Measurements from ENCODE around the gene MMS19. TPM values are rescaled to one million over a fixed set of nuclear protein-coding genes. Genes with fewer than 3 reads are reported as not detected.

Gene MMS19
- total and polyA plus RNA-seq, 10 of the 15 experiments (the other 5 are each of a cell fraction or from before 2014, with no cell fraction given), result 40.2 to 112 (median 69.0) TPM

Small RNA genes within 50 kb of the gene (small RNA-seq; reads per million reads assigned to genes)
- not detected for gene RF00019

Other genes with a start within 250 kb of the MMS19 start
Only the 7 nearest of the 16 such genes appear.
- gene PGAM1, start 72.2 kb downstream of the MMS19 start, total RNA-seq (2014; rRNA removed), result 900 and 915 TPM in 2 replicates
- 522 and 529 TPM in 2 replicates for gene PGAM1, start 72.2 kb downstream of the MMS19 start, total RNA-seq (2014; rRNA removed; fragmentation: Illumina TruSeq; extraction: Trizol)
- 716 and 743 TPM in 2 replicates for gene PGAM1, start 72.2 kb downstream of the MMS19 start, total RNA-seq (2021)
- gene PGAM1, start 72.2 kb downstream of the MMS19 start, polyA plus RNA-seq (2011; rRNA removed), result 1,223 and 1,362 TPM in 2 replicates
- gene PGAM1, start 72.2 kb downstream of the MMS19 start, polyA plus RNA-seq (2014; fragmentation: Illumina TruSeq; extraction: Trizol), result 458 and 657 TPM in 2 replicates
- gene PGAM1, start 72.2 kb downstream of the MMS19 start, polyA plus RNA-seq (2014; fragmentation: Nextera tagmentation; extraction: Ambion mirVana), result 100 to 1,000 TPM; 115 to 271 TPM
- 761 and 772 TPM in 2 replicates for gene PGAM1, start 72.2 kb downstream of the MMS19 start, polyA plus RNA-seq (2014; rRNA removed)
- 1,000 to 10,000 TPM; 1,161 to 1,235 TPM for gene PGAM1, start 72.2 kb downstream of the MMS19 start, polyA plus RNA-seq (2016; fragmentation: Nextera tagmentation; extraction: Ambion mirVana)
- gene EXOSC1, start 52.4 kb downstream of the MMS19 start, total RNA-seq (2014; rRNA removed), result 63.1 and 65.8 TPM in 2 replicates
- 63.8 and 65.7 TPM in 2 replicates for gene EXOSC1, start 52.4 kb downstream of the MMS19 start, total RNA-seq (2014; rRNA removed; fragmentation: Illumina TruSeq; extraction: Trizol)
- 43.4 and 50.3 TPM in 2 replicates for gene EXOSC1, start 52.4 kb downstream of the MMS19 start, total RNA-seq (2021)
- gene EXOSC1, start 52.4 kb downstream of the MMS19 start, polyA plus RNA-seq (2011; rRNA removed), result 50.8 and 53.7 TPM in 2 replicates
- 80.5 and 83.4 TPM in 2 replicates for gene EXOSC1, start 52.4 kb downstream of the MMS19 start, polyA plus RNA-seq (2014; fragmentation: Illumina TruSeq; extraction: Trizol)
- gene EXOSC1, start 52.4 kb downstream of the MMS19 start, polyA plus RNA-seq (2014; fragmentation: Nextera tagmentation; extraction: Ambion mirVana), result 100 to 1,000 TPM in 1 of 2 experiments, 10 to 100 TPM in 1; 88.8 to 121 TPM
- gene EXOSC1, start 52.4 kb downstream of the MMS19 start, polyA plus RNA-seq (2014; rRNA removed), result 65.7 and 66.7 TPM in 2 replicates
- gene EXOSC1, start 52.4 kb downstream of the MMS19 start, polyA plus RNA-seq (2016; fragmentation: Nextera tagmentation; extraction: Ambion mirVana), result 100 to 1,000 TPM; 116 to 119 TPM
- gene ZDHHC16, start 52.2 kb downstream of the MMS19 start, total RNA-seq (2014; rRNA removed), result 30.0 and 30.6 TPM in 2 replicates
- gene ZDHHC16, start 52.2 kb downstream of the MMS19 start, total RNA-seq (2014; rRNA removed; fragmentation: Illumina TruSeq; extraction: Trizol), result 27.3 and 29.6 TPM in 2 replicates
- 27.7 and 30.5 TPM in 2 replicates for gene ZDHHC16, start 52.2 kb downstream of the MMS19 start, total RNA-seq (2021)
- gene ZDHHC16, start 52.2 kb downstream of the MMS19 start, polyA plus RNA-seq (2011; rRNA removed), result 17.6 and 25.7 TPM in 2 replicates
- gene ZDHHC16, start 52.2 kb downstream of the MMS19 start, polyA plus RNA-seq (2014; fragmentation: Illumina TruSeq; extraction: Trizol), result 40.7 and 43.2 TPM in 2 replicates
- 10 to 100 TPM; 16.8 to 20.0 TPM for gene ZDHHC16, start 52.2 kb downstream of the MMS19 start, polyA plus RNA-seq (2014; fragmentation: Nextera tagmentation; extraction: Ambion mirVana)
- gene ZDHHC16, start 52.2 kb downstream of the MMS19 start, polyA plus RNA-seq (2014; rRNA removed), result 26.5 and 27.8 TPM in 2 replicates
- gene ZDHHC16, start 52.2 kb downstream of the MMS19 start, polyA plus RNA-seq (2016; fragmentation: Nextera tagmentation; extraction: Ambion mirVana), result 10 to 100 TPM; 56.6 to 63.1 TPM
- gene UBTD1, start 502 bp upstream of the MMS19 start, total RNA-seq (2014; rRNA removed), result 0.76 and 1.2 TPM in 2 replicates
- gene UBTD1, start 502 bp upstream of the MMS19 start, total RNA-seq (2014; rRNA removed; fragmentation: Illumina TruSeq; extraction: Trizol), result 0.18 and 0.22 TPM in 2 replicates
- 1.2 and 1.3 TPM in 2 replicates for gene UBTD1, start 502 bp upstream of the MMS19 start, total RNA-seq (2021)
- gene UBTD1, start 502 bp upstream of the MMS19 start, polyA plus RNA-seq (2011; rRNA removed), result 0.24 and 1.2 TPM in 2 replicates
- 0.16 TPM in 1 of 2 replicates, not detected in the other for gene UBTD1, start 502 bp upstream of the MMS19 start, polyA plus RNA-seq (2014; fragmentation: Illumina TruSeq; extraction: Trizol)
- under 1 TPM in 1 of 2 experiments, not detected in 1; 0.04 TPM for gene UBTD1, start 502 bp upstream of the MMS19 start, polyA plus RNA-seq (2014; fragmentation: Nextera tagmentation; extraction: Ambion mirVana)
- 0.66 and 1.5 TPM in 2 replicates for gene UBTD1, start 502 bp upstream of the MMS19 start, polyA plus RNA-seq (2014; rRNA removed)
- gene UBTD1, start 502 bp upstream of the MMS19 start, polyA plus RNA-seq (2016; fragmentation: Nextera tagmentation; extraction: Ambion mirVana), result 1 to 10 TPM in 1 of 2 experiments, under 1 TPM in 1; 0.83 to 1.3 TPM
- gene ANKRD2, start 74.4 kb upstream of the MMS19 start, total RNA-seq (2014; rRNA removed), result 0.11 and 0.23 TPM in 2 replicates
- gene ANKRD2, start 74.4 kb upstream of the MMS19 start, total RNA-seq (2014; rRNA removed; fragmentation: Illumina TruSeq; extraction: Trizol), result not detected in 2 replicates
- gene ANKRD2, start 74.4 kb upstream of the MMS19 start, total RNA-seq (2021), result not detected in 2 replicates
- 0.14 and 0.18 TPM in 2 replicates for gene ANKRD2, start 74.4 kb upstream of the MMS19 start, polyA plus RNA-seq (2011; rRNA removed)
- gene ANKRD2, start 74.4 kb upstream of the MMS19 start, polyA plus RNA-seq (2014; fragmentation: Illumina TruSeq; extraction: Trizol), result not detected in 2 replicates
- gene ANKRD2, start 74.4 kb upstream of the MMS19 start, polyA plus RNA-seq (2014; fragmentation: Nextera tagmentation; extraction: Ambion mirVana), result not detected
- 0.08 TPM in 1 of 2 replicates, not detected in the other for gene ANKRD2, start 74.4 kb upstream of the MMS19 start, polyA plus RNA-seq (2014; rRNA removed)
- gene ANKRD2, start 74.4 kb upstream of the MMS19 start, polyA plus RNA-seq (2016; fragmentation: Nextera tagmentation; extraction: Ambion mirVana), result not detected
- not detected in 2 replicates for gene HOGA1, start 86.0 kb upstream of the MMS19 start, total RNA-seq (2014; rRNA removed)
- 0.09 TPM in 1 of 2 replicates, not detected in the other for gene HOGA1, start 86.0 kb upstream of the MMS19 start, total RNA-seq (2014; rRNA removed; fragmentation: Illumina TruSeq; extraction: Trizol)
- not detected in 2 replicates for gene HOGA1, start 86.0 kb upstream of the MMS19 start, total RNA-seq (2021)
- 0.12 and 0.19 TPM in 2 replicates for gene HOGA1, start 86.0 kb upstream of the MMS19 start, polyA plus RNA-seq (2011; rRNA removed)
- 0.01 TPM in 1 of 2 replicates, not detected in the other for gene HOGA1, start 86.0 kb upstream of the MMS19 start, polyA plus RNA-seq (2014; fragmentation: Illumina TruSeq; extraction: Trizol)
- under 1 TPM in 1 of 2 experiments, not detected in 1; 0.06 TPM for gene HOGA1, start 86.0 kb upstream of the MMS19 start, polyA plus RNA-seq (2014; fragmentation: Nextera tagmentation; extraction: Ambion mirVana)
- gene HOGA1, start 86.0 kb upstream of the MMS19 start, polyA plus RNA-seq (2014; rRNA removed), result 0.05 TPM in 1 of 2 replicates, not detected in the other
- gene HOGA1, start 86.0 kb upstream of the MMS19 start, polyA plus RNA-seq (2016; fragmentation: Nextera tagmentation; extraction: Ambion mirVana), result not detected
- not detected in 2 replicates for gene C10orf62, start 91.3 kb upstream of the MMS19 start, total RNA-seq (2014; rRNA removed)
- gene C10orf62, start 91.3 kb upstream of the MMS19 start, total RNA-seq (2014; rRNA removed; fragmentation: Illumina TruSeq; extraction: Trizol), result 0.14 TPM in 1 of 2 replicates, not detected in the other
- not detected in 2 replicates for gene C10orf62, start 91.3 kb upstream of the MMS19 start, total RNA-seq (2021)
- gene C10orf62, start 91.3 kb upstream of the MMS19 start, polyA plus RNA-seq (2011; rRNA removed), result not detected in 2 replicates
- gene C10orf62, start 91.3 kb upstream of the MMS19 start, polyA plus RNA-seq (2014; fragmentation: Illumina TruSeq; extraction: Trizol), result not detected in 2 replicates
- gene C10orf62, start 91.3 kb upstream of the MMS19 start, polyA plus RNA-seq (2014; fragmentation: Nextera tagmentation; extraction: Ambion mirVana), result not detected
- gene C10orf62, start 91.3 kb upstream of the MMS19 start, polyA plus RNA-seq (2014; rRNA removed), result not detected in 2 replicates
- gene C10orf62, start 91.3 kb upstream of the MMS19 start, polyA plus RNA-seq (2016; fragmentation: Nextera tagmentation; extraction: Ambion mirVana), result not detected